RWPE2 (cell line): ENCODE data around the gene ZNF487.

Experiments
- ATAC-seq: fragments of 200-7000 bp; cut with Tn5 transposase; 3 replicates; pipeline ENCODE4 v1.9.1; 2021; ENCODE audit warnings: low read depth
- DNase-seq: peaks from one replicate; pipeline ENCODE4 v3.0.0-alpha.2; 2020; ENCODE audit warnings: low spot score
- H3K27ac ChIP-seq: fragments of 450-650 bp; 2 replicates; pipeline ENCODE4 v1.5.1; 2017; ENCODE audit warnings: mild to moderate bottlenecking; ENCODE audit not compliant: poor library complexity, severe bottlenecking
- H3K27me3 ChIP-seq: fragments of 250-450 bp; sonication (Bioruptor Pico); 2 replicates; pipeline ENCODE4 v1.5.1; 2021; ENCODE audit warnings: mild to moderate bottlenecking, moderate library complexity; ENCODE audit not compliant: insufficient read depth, poor library complexity, severe bottlenecking
- H3K36me3 ChIP-seq: fragments of 250-450 bp; sonication (Bioruptor Pico); 2 replicates; pipeline ENCODE4 v1.5.1; 2020; ENCODE audit warnings: low read depth, mild to moderate bottlenecking, moderate library complexity
- H3K4me1 ChIP-seq: fragments of 250-450 bp; sonication (Bioruptor Pico); 2 replicates; pipeline ENCODE4 v1.5.1; 2021; ENCODE audit warnings: mild to moderate bottlenecking, moderate library complexity; ENCODE audit not compliant: insufficient read depth, poor library complexity, severe bottlenecking
- H3K4me3 ChIP-seq: fragments of 250-450 bp; sonication (Bioruptor Pico); 2 replicates; pipeline ENCODE4 v1.5.1; 2021; ENCODE audit warnings: mild to moderate bottlenecking, moderate library complexity; ENCODE audit not compliant: severe bottlenecking
- H3K9me3 ChIP-seq: fragments of 250-450 bp; sonication (Bioruptor Pico); 2 replicates; pipeline ENCODE4 v1.5.1; 2021; ENCODE audit warnings: mild to moderate bottlenecking, moderate library complexity; ENCODE audit not compliant: severe bottlenecking
- TF ChIP-seq, protein P1 (sequence below): fragments of 450-650 bp; IDR thresholded peaks from one replicate; pipeline ENCODE4 v1.5.1; 2017; ENCODE audit warnings: mild to moderate bottlenecking, moderate library complexity; ENCODE audit not compliant: poor library complexity, severe bottlenecking

ZNF487 gene

DNA sequence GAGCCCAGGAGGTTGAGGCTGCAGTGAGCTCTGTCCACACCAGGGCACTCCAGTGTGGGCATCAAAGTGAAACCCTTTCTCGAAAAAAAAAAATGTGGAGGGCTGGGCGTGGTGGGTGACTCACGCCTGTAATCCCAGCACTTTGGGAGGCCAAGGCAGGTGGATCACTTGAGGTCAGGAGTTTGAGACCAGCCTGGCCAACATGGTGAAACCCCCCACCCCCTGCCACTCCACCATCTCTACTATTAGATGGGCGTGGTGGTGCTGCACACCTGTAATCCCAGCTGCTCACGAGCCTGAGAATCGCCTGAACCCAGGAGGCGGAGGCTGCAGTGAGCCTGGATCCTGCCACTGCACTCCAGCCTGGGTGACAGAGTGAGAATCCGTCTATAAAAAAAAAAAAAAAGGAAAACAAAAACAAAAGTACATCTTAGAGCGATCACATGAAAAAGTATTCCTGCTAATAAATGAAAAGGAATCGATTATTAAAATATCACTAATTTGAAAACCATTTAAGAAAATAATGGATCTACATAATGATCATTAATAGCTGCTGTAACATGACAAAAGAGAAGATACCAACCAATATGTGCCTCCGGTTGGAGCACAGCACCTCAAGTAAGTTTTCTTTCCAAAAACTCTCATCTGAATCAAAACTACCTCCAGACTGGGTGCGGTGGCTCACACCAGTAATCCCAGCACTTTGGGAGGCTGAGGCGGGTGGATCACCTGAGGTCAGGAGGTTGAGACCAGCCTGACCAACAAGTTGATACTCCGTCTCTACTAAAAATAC lies 32.8 kb upstream of the ZNF487 start:
- Histone ChIP-seq H3K27me3 (no peaks in the 10 kb centered on the region), H3K36me3 (peaks cover 72% of the 10 kb centered on the region), H3K27ac (peak overlapping the region; percentile 91), H3K9me3 (no peaks in the 10 kb centered on the region), H3K4me1 (peaks cover 53% of the 10 kb centered on the region), H3K4me3 (no peak overlapping the region)
- DNase-seq (no peak), ATAC-seq (no peak)
- TF ChIP-seq, protein P1, sequence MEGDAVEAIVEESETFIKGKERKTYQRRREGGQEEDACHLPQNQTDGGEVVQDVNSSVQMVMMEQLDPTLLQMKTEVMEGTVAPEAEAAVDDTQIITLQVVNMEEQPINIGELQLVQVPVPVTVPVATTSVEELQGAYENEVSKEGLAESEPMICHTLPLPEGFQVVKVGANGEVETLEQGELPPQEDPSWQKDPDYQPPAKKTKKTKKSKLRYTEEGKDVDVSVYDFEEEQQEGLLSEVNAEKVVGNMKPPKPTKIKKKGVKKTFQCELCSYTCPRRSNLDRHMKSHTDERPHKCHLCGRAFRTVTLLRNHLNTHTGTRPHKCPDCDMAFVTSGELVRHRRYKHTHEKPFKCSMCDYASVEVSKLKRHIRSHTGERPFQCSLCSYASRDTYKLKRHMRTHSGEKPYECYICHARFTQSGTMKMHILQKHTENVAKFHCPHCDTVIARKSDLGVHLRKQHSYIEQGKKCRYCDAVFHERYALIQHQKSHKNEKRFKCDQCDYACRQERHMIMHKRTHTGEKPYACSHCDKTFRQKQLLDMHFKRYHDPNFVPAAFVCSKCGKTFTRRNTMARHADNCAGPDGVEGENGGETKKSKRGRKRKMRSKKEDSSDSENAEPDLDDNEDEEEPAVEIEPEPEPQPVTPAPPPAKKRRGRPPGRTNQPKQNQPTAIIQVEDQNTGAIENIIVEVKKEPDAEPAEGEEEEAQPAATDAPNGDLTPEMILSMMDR: no peak

- TF ChIP-seq, protein P1: no peak
- H3K9me3 ChIP-seq: no peaks in the 10 kb centered on the region
- peaks cover 50% of the 10 kb centered on the region for H3K4me1 ChIP-seq
- H3K36me3 ChIP-seq: peaks cover 66% of the 10 kb centered on the region
- H3K4me3 ChIP-seq: peak overlapping the region; percentile 5
- H3K27me3 ChIP-seq: no peaks in the 10 kb centered on the region
- ATAC-seq: no peak
- no peak for DNase-seq
- peak overlapping the region; percentile 91 for H3K27ac ChIP-seq
These were observed 32.2 kb upstream of the ZNF487 start for GRCh38 chr10:43404704-43405084.

DNA sequence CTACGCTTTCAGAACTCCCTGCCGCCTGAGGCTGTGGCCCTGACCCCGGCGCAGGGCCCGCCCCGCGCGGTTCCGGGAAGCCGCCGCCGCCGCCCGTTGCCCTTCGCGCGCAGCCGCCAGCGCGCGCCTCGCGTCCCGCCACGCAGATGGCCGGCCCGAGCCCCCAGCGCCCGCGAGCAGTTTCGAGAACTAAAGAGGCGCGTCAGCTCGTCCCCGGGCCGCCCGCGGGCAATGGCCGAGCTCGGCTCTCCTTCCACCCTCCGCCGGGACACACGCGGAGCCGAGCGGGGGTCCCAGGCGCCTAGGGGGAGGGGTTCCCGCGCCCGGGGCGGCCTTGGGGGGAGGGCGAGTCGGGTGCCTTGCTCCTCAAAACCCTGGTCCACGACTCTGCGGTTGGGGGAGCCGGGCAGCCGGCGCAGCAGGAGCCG lies 29.7 kb upstream of the ZNF487 start:
- ATAC-seq (no peak), DNase-seq (no peak)
- Histone ChIP-seq H3K36me3 (peaks cover 47% of the 10 kb centered on the region), H3K4me1 (peaks cover 30% of the 10 kb centered on the region), H3K9me3 (no peaks in the 10 kb centered on the region), H3K27me3 (no peaks in the 10 kb centered on the region), H3K27ac (peak overlapping the region; percentile 91), H3K4me3 (peak overlapping the region; percentile 46)
- TF ChIP-seq, protein P1: no peak

- TF ChIP-seq, protein P1: peak; percentile 33
- H3K4me1 ChIP-seq: peaks cover 25% of the 10 kb centered on the region
- DNase-seq (peak; percentile 86), ATAC-seq (peak; percentile 47)
- peaks cover 41% of the 10 kb centered on the region for H3K36me3 ChIP-seq
- H3K27me3 ChIP-seq: no peaks in the 10 kb centered on the region
- H3K27ac ChIP-seq: peak overlapping the region; percentile 91
- peak overlapping the region; percentile 46 for H3K4me3 ChIP-seq
- no peaks in the 10 kb centered on the region for H3K9me3 ChIP-seq
These were observed 29.2 kb upstream of the ZNF487 start for GRCh38 chr10:43407576-43408330.
